SU-DHL-6 (cell line): Measurements from ENCODE around the gene SLC4A5.

ENCODE experiments used
- H2AFZ ChIP-seq: fragments of 200-600 bp; sonication (generic); 2 replicates; pipeline ENCODE4 v1.6.1; 2014; ENCODE audit warnings: low read depth, mild to moderate bottlenecking, moderate library complexity, mixed read lengths, antibody characterized with exemption, low read length; ENCODE audit not compliant: severe bottlenecking
- H3F3A ChIP-seq: fragments of 200-600 bp; shearing (Covaris generic); 2 replicates; pipeline ENCODE4 v1.6.0; 2016; ENCODE audit warnings: antibody characterized with exemption, mild to moderate bottlenecking; ENCODE audit not compliant: insufficient read depth
- H3K27ac ChIP-seq: fragments of 200-600 bp; sonication (generic); 2 replicates; pipeline ENCODE4 v1.5.1; 2016; ENCODE audit warnings: low read depth, mild to moderate bottlenecking, low read length, moderate library complexity, mixed read lengths
- H3K27me3 ChIP-seq: fragments of 200-600 bp; sonication (generic), shearing (Covaris generic); 2 replicates; pipeline ENCODE4 v1.6.0; 2014; ENCODE audit warnings: mild to moderate bottlenecking, low read length
- H3K36me3 ChIP-seq: fragments of 200-600 bp; sonication (generic); 2 replicates; pipeline ENCODE4 v1.6.1; 2014; ENCODE audit warnings: mild to moderate bottlenecking, low read length, mixed read lengths
- H3K4me2 ChIP-seq: fragments of 300-600, 200-600 bp; shearing (Covaris generic), sonication (generic); 2 replicates; pipeline ENCODE4 v1.6.0; 2014; ENCODE audit warnings: low read length, low read depth, mild to moderate bottlenecking; ENCODE audit not compliant: poor library complexity, severe bottlenecking
- H3K4me3 ChIP-seq: fragments of 200-600 bp; sonication (generic); 2 replicates; pipeline ENCODE4 v1.5.1; 2014; ENCODE audit warnings: antibody characterized with exemption, low read length, mild to moderate bottlenecking, mixed read lengths; ENCODE audit not compliant: insufficient read depth, poor library complexity, severe bottlenecking
- H3K79me2 ChIP-seq: fragments of 200-600 bp; sonication (generic); 2 replicates; pipeline ENCODE4 v1.6.1; 2014; ENCODE audit warnings: mild to moderate bottlenecking, low read length, moderate library complexity; ENCODE audit not compliant: insufficient read depth
- H3K9ac ChIP-seq: fragments of 200-600 bp; sonication (generic); 2 replicates; pipeline ENCODE4 v1.7.0; 2014; ENCODE audit warnings: mild to moderate bottlenecking, low read length
- H3K9me2 ChIP-seq: fragments of 200-600 bp; sonication (generic); replicated peaks from 2 replicates; pipeline ENCODE4 v1.6.1; 2014; ENCODE audit warnings: low read length; ENCODE audit not compliant: insufficient read depth
- H3K9me3 ChIP-seq: fragments of 200-600 bp; sonication (generic); 2 replicates; pipeline ENCODE4 v1.6.1; 2014; ENCODE audit warnings: low read length, mixed read lengths; ENCODE audit not compliant: insufficient read depth
- H4K20me1 ChIP-seq: fragments of 200-600 bp; sonication (generic); 2 replicates; pipeline ENCODE4 v1.6.1; 2014; ENCODE audit warnings: low read depth, mild to moderate bottlenecking, antibody characterized with exemption, low read length, moderate library complexity, mixed read lengths
- CTCF ChIP-seq: fragments of 200-600 bp; sonication (generic); IDR thresholded peaks from one replicate; pipeline ENCODE4 v1.5.1; 2017; ENCODE audit warnings: antibody characterized with exemption, mild to moderate bottlenecking, low read length, moderate library complexity; ENCODE audit not compliant: insufficient read depth, poor library complexity, severe bottlenecking
- EZH2phosphoT487 ChIP-seq: fragments of 200-600 bp; sonication (generic), shearing (Covaris generic); conservative IDR thresholded peaks from 2 replicates; pipeline ENCODE4 v1.6.1; 2018; ENCODE audit warnings: mild to moderate bottlenecking, antibody characterized with exemption, low read length, moderate library complexity, mixed read lengths

SLC4A5 gene

GRCh38 chr2:74168739-74169138 is 174.5 kb downstream of the SLC4A5 start:
- Histone ChIP-seq H2AFZ (no peak overlapping the region), H3K4me3 (no peak overlapping the region), H3K36me3 (peaks cover 75% of the 10 kb centered on the region), H3F3A (peaks cover 27% of the 10 kb centered on the region), H4K20me1 (peaks cover 13% of the 10 kb centered on the region; the same call in 1 of the 2 replicates), H3K9me3 (no peaks in the 10 kb centered on the region), H3K27me3 (no peaks in the 10 kb centered on the region), H3K9ac (no peak overlapping the region), H3K4me2 (no peak overlapping the region), H3K9me2 (no peaks in the 10 kb centered on the region), H3K79me2 (peaks cover 89% of the 10 kb centered on the region), H3K27ac (no peak overlapping the region)
- TF ChIP-seq CTCF: no peak
- no peak for TF ChIP-seq EZH2phosphoT487
